ENCODE results near the gene ITFG1.

DNA sequence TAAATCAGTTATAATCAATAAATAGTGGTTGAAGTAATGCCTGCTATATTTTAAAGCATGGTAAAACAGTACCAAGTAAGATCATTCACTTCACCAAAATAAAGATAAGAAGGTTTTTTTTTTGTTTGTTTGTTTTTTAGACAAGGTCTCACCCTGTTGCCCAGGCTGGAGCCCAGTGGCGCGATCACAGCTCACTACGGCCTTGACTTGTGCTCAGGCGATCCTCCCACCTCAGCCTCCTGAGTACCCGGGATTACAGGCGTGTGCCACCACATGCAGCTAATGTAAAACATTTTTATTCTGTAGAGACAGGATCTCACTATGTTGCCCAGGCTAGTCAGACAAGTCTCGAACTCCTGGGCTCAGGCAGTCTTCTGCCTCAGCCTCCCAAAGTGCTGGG is 232.6 kb downstream of the ITFG1 start:
- TF ChIP-seq POLR2A (IDR thresholded peaks at IDR 0.05; ENCODE audit: control extremely low read depth in 1 of 2, low read depth in 2 of 2, low read length in 2 of 2), result no peak
- TF ChIP-seq CTCF (IDR thresholded peaks at IDR 0.05; ENCODE audit: control extremely low read depth in 1 of 3, insufficient read depth in 1 of 3, low read depth in 1 of 3, low read length in 3 of 3), result no peak
- TF ChIP-seq RBBP5 (IDR thresholded peaks at IDR 0.05; ENCODE audit: borderline replicate concordance, low read depth, low read length), result no peak
- no peak for TF ChIP-seq YY1 (IDR thresholded peaks at IDR 0.05; ENCODE audit: low read depth, low read length)

Data from H1 (cell line).